HepG2 (cell line): ENCODE results near the gene COG1. TPM values are rescaled to one million over a fixed set of nuclear protein-coding genes. Genes with fewer than 3 reads are reported as not detected.
A peak's percentile ranks its signal among the peaks of the same experiment; 100 is the strongest.

Experiments used
- ARNT ChIP-seq: fragments of 450-650 bp; IDR thresholded peaks from 2 replicates; pipeline ENCODE4 v1.6.1; 2017
- FLYWCH1 ChIP-seq: sonication (generic); formaldehyde crosslinking; IDR thresholded peaks from 2 replicates; pipeline ENCODE4 v1.8.1; 2023; ENCODE audit warnings: mild to moderate bottlenecking, missing genetic modification reagents
- GABPB1 ChIP-seq: IDR thresholded peaks from 2 replicates; pipeline ENCODE4 v1.6.1; 2016; ENCODE audit warnings: mild to moderate bottlenecking, missing genetic modification reagents, moderate library complexity, missing compliant biosample characterization
- HHEX ChIP-seq: IDR thresholded peaks from 2 replicates; pipeline ENCODE4 v1.6.1; 2016; ENCODE audit warnings: control low read depth
- MAZ ChIP-seq, 2 experiments: sonication (generic) in 1 of 2; formaldehyde crosslinking in 1 of 2; IDR thresholded peaks; 2 replicates each; pipeline versions ENCODE4 v1.5.0 to v1.6.1; 2012 to 2020; ENCODE audit warnings: low read depth in 2 of 2, mild to moderate bottlenecking in 2 of 2, borderline replicate concordance in 1 of 2, improper control_type of control experiment in 1 of 2, low read length in 1 of 2, missing genetic modification reagents in 1 of 2, moderate library complexity in 1 of 2
- MEIS2 ChIP-seq: sonication (generic); formaldehyde crosslinking; IDR thresholded peaks from 2 replicates; pipeline ENCODE4 v1.9.0; 2021; ENCODE audit warnings: mild to moderate bottlenecking, missing genetic modification reagents
- NFE2L1 ChIP-seq: sonication (generic); formaldehyde crosslinking; IDR thresholded peaks from 2 replicates; pipeline ENCODE4 v1.4.0; 2020; ENCODE audit warnings: missing genetic modification reagents, mild to moderate bottlenecking, borderline replicate concordance
- NKX3-1 ChIP-seq: sonication (generic); formaldehyde crosslinking; IDR thresholded peaks from 2 replicates; pipeline ENCODE4 v1.5.0; 2020; ENCODE audit warnings: missing genetic modification reagents
- PCBP1 ChIP-seq: fragments of 200-400 bp; formaldehyde crosslinking; IDR thresholded peaks from 2 replicates; pipeline ENCODE4 v1.6.1; 2017; ENCODE audit warnings: mild to moderate bottlenecking, low read depth, low read length, borderline replicate concordance
- TEAD3 ChIP-seq: optimal IDR thresholded peaks from 2 replicates; pipeline ENCODE3; 2016; ENCODE audit warnings: borderline replicate concordance
- ZIK1 ChIP-seq: sonication (generic); formaldehyde crosslinking; IDR thresholded peaks from 2 replicates; pipeline ENCODE4 v1.5.0; 2020; ENCODE audit warnings: mild to moderate bottlenecking, low read depth, missing genetic modification reagents, borderline replicate concordance
- ZKSCAN8 ChIP-seq: IDR thresholded peaks from 2 replicates; pipeline ENCODE4 v1.6.1; 2016; ENCODE audit warnings: borderline replicate concordance, missing genetic modification reagents, missing compliant biosample characterization
- ZSCAN21 ChIP-seq: sonication (generic); formaldehyde crosslinking; IDR thresholded peaks from 2 replicates; pipeline ENCODE4 v1.8.0; 2022; ENCODE audit warnings: mild to moderate bottlenecking, missing genetic modification reagents, moderate library complexity, borderline replicate concordance
- polyA plus RNA-seq, 8 experiments: library from polyadenylated mRNA; depleted of rRNA in 3 of 8; stranded (reverse) in 7 of 8; unstranded in 1 of 8; fragments of >200 nt; fragmentation: Illumina TruSeq in 4 of 8; extraction: Trizol in 4 of 8; gene quantifications; 2 replicates each; pipeline versions ENCODE4 v1.2.1 to v1.2.3, GENCODE V29; 2011 to 2016; ENCODE audit warnings: low read depth in 4 of 8, missing spikeins in 1 of 8, mixed read lengths in 1 of 8; ENCODE audit not compliant: insufficient read depth in 1 of 8
- total RNA-seq, 5 experiments: library from RNA; depleted of rRNA; stranded (reverse); fragments of >200 nt; fragmentation: Illumina TruSeq; extraction: Trizol; gene quantifications; 2 replicates each; pipeline ENCODE4 v1.2.3, GENCODE V29; 2016; ENCODE audit warnings: low read depth in 1 of 5
- TF ChIP-seq, protein P1 (sequence below): sonication (generic); formaldehyde crosslinking; IDR thresholded peaks from 2 replicates; pipeline ENCODE4 v1.4.0; 2020; ENCODE audit warnings: missing genetic modification reagents
- TF ChIP-seq, protein P2 (sequence below): sonication (generic); formaldehyde crosslinking; IDR thresholded peaks from 2 replicates; pipeline ENCODE4 v1.5.1; 2020; ENCODE audit warnings: mild to moderate bottlenecking, missing genetic modification reagents, moderate library complexity
- TF ChIP-seq, protein P3 (sequence below): IDR thresholded peaks from 2 replicates; pipeline ENCODE4 v1.6.1; 2012; ENCODE audit warnings: inconsistent platforms
- TF ChIP-seq, protein P4 (sequence below): IDR thresholded peaks from 2 replicates; pipeline ENCODE4 v1.6.1; 2018; ENCODE audit warnings: missing genetic modification reagents, mild to moderate bottlenecking, missing compliant biosample characterization

Gene COG1
- total and polyA plus RNA-seq, 2 of the 13 experiments (the other 11 are each of a cell fraction or from before 2014, with no cell fraction given), result 36.6 to 39.7 TPM

DNA sequence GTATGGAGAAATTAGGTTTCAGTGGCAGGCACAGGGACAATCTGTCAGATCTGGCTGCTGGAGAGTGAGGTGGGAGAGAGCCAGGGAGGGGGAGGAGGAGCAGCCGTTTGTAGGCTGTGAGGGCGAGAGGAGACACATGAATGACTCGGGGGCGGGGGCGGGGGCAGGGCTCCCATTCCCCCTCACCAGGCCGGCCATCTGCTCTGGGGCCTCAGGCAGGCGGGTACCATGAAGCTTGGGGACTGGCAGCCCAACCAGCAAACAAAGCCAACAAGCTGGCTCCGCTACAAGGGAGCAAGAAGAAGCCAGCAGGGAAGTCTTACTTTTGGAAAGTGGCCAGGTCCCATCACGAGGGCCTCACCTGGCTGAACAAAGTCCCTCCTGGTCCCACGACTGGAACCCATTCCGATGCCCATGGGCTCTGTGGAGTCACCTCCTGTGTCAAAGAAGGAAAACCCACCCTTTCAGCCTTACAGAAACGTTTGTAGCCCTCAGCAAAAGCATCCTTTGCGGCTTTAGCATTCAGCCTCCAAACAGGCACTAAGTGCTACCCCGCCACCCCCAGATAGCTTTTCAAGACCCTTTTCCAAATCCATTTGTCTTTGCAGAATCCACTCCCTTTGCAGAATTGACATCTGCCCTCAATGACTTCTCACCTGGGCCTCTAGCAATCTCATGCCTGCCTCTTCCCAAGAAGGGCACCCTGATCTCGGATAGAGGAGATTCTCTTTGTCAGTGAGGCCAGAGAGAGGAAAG, 37.3 kb upstream of the COG1 start (continued):
- TF ChIP-seq PCBP1 (no peak), MAZ (IDR thresholded peaks at IDR 0.05; ENCODE audit: borderline replicate concordance, low read depth, low read length) (no peak), MAZ (CRISPR knock-in tag; IDR thresholded peaks at IDR 0.05; ENCODE audit: low read depth) (0 out of 2 replicates have a peak, but pooled peaks have one; percentile 19), HHEX (CRISPR knock-in tag) (no peak), MEIS2 (CRISPR knock-in tag) (no peak), FLYWCH1 (CRISPR knock-in tag) (no peak), ARNT (no peak), ZSCAN21 (CRISPR knock-in tag) (peak; percentile 37; the same call in 1 of the 2 replicates), NFE2L1 (CRISPR knock-in tag) (no peak), ZIK1 (CRISPR knock-in tag) (peak; percentile 75; the same call in 1 of the 2 replicates), NKX3-1 (no peak), ZKSCAN8 (CRISPR knock-in tag) (no peak), TEAD3 (no peak), GABPB1 (CRISPR knock-in tag) (peak; percentile 25; the same call in 1 of the 2 replicates)
- TF ChIP-seq, protein P1, sequence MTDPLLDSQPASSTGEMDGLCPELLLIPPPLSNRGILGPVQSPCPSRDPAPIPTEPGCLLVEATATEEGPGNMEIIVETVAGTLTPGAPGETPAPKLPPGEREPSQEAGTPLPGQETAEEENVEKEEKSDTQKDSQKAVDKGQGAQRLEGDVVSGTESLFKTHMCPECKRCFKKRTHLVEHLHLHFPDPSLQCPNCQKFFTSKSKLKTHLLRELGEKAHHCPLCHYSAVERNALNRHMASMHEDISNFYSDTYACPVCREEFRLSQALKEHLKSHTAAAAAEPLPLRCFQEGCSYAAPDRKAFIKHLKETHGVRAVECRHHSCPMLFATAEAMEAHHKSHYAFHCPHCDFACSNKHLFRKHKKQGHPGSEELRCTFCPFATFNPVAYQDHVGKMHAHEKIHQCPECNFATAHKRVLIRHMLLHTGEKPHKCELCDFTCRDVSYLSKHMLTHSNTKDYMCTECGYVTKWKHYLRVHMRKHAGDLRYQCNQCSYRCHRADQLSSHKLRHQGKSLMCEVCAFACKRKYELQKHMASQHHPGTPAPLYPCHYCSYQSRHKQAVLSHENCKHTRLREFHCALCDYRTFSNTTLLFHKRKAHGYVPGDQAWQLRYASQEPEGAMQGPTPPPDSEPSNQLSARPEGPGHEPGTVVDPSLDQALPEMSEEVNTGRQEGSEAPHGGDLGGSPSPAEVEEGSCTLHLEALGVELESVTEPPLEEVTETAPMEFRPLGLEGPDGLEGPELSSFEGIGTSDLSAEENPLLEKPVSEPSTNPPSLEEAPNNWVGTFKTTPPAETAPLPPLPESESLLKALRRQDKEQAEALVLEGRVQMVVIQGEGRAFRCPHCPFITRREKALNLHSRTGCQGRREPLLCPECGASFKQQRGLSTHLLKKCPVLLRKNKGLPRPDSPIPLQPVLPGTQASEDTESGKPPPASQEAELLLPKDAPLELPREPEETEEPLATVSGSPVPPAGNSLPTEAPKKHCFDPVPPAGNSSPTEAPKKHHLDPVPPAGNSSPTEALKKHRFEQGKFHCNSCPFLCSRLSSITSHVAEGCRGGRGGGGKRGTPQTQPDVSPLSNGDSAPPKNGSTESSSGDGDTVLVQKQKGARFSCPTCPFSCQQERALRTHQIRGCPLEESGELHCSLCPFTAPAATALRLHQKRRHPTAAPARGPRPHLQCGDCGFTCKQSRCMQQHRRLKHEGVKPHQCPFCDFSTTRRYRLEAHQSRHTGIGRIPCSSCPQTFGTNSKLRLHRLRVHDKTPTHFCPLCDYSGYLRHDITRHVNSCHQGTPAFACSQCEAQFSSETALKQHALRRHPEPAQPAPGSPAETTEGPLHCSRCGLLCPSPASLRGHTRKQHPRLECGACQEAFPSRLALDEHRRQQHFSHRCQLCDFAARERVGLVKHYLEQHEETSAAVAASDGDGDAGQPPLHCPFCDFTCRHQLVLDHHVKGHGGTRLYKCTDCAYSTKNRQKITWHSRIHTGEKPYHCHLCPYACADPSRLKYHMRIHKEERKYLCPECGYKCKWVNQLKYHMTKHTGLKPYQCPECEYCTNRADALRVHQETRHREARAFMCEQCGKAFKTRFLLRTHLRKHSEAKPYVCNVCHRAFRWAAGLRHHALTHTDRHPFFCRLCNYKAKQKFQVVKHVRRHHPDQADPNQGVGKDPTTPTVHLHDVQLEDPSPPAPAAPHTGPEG (CRISPR knock-in tag), result no peak
- TF ChIP-seq, protein P2, sequence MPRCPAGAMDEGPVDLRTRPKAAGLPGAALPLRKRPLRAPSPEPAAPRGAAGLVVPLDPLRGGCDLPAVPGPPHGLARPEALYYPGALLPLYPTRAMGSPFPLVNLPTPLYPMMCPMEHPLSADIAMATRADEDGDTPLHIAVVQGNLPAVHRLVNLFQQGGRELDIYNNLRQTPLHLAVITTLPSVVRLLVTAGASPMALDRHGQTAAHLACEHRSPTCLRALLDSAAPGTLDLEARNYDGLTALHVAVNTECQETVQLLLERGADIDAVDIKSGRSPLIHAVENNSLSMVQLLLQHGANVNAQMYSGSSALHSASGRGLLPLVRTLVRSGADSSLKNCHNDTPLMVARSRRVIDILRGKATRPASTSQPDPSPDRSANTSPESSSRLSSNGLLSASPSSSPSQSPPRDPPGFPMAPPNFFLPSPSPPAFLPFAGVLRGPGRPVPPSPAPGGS (CRISPR knock-in tag), result 0 out of 2 replicates have a peak, but pooled peaks have one; percentile 18
- TF ChIP-seq, protein P3, sequence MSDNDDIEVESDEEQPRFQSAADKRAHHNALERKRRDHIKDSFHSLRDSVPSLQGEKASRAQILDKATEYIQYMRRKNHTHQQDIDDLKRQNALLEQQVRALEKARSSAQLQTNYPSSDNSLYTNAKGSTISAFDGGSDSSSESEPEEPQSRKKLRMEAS, result 0 out of 2 replicates have a peak, but pooled peaks have one; percentile 3
- TF ChIP-seq, protein P4, sequence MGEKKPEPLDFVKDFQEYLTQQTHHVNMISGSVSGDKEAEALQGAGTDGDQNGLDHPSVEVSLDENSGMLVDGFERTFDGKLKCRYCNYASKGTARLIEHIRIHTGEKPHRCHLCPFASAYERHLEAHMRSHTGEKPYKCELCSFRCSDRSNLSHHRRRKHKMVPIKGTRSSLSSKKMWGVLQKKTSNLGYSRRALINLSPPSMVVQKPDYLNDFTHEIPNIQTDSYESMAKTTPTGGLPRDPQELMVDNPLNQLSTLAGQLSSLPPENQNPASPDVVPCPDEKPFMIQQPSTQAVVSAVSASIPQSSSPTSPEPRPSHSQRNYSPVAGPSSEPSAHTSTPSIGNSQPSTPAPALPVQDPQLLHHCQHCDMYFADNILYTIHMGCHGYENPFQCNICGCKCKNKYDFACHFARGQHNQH (CRISPR knock-in tag), result 0 out of 2 replicates have a peak, but pooled peaks have one; percentile 3
